MM.1S (cell line): Measurements from ENCODE around the gene SLC38A8.

Experiments used
- DNase-seq: peaks from one replicate; pipeline ENCODE4 v3.0.0-alpha.2; 2015
- H2AFZ ChIP-seq: fragments of 300-600 bp; sonication (generic); 2 replicates; pipeline ENCODE4 v1.6.0; 2016; ENCODE audit warnings: antibody characterized with exemption, low read length
- H3F3A ChIP-seq: fragments of 300-600 bp; sonication (generic); 2 replicates; pipeline ENCODE4 v1.6.1; 2016; ENCODE audit warnings: mild to moderate bottlenecking, antibody characterized with exemption, low read length, moderate library complexity, mixed read lengths; ENCODE audit not compliant: insufficient read depth
- H3K27ac ChIP-seq: fragments of 300-600 bp; sonication (generic); 2 replicates; pipeline ENCODE4 v1.5.1; 2016; ENCODE audit warnings: mild to moderate bottlenecking, low read length
- H3K27me3 ChIP-seq: fragments of 300-600 bp; sonication (generic); replicated peaks from 2 replicates; pipeline ENCODE4 v1.6.0; 2016; ENCODE audit warnings: low read length; ENCODE audit not compliant: insufficient read depth
- H3K36me3 ChIP-seq: fragments of 300-600 bp; sonication (generic); replicated peaks from 2 replicates; pipeline ENCODE4 v1.6.1; 2016; ENCODE audit warnings: mild to moderate bottlenecking, low read length, mixed read lengths; ENCODE audit not compliant: insufficient read depth
- H3K4me1 ChIP-seq: fragments of 300-600 bp; sonication (generic); 2 replicates; pipeline ENCODE4 v1.6.1; 2016; ENCODE audit warnings: low read length, mixed read lengths
- H3K4me2 ChIP-seq: fragments of 300-600 bp; sonication (generic); 2 replicates; pipeline ENCODE4 v1.6.0; 2016; ENCODE audit warnings: low read depth, low read length
- H3K4me3 ChIP-seq: fragments of 300-600 bp; sonication (generic); 2 replicates; pipeline ENCODE4 v1.5.1; 2016; ENCODE audit warnings: low read length, mixed read lengths
- H3K79me2 ChIP-seq: fragments of 300-600 bp; sonication (generic); 2 replicates; pipeline ENCODE4 v1.6.1; 2016; ENCODE audit warnings: mixed run types, low read length, mixed read lengths
- H3K9ac ChIP-seq: fragments of 300-600 bp; sonication (generic); 2 replicates; pipeline ENCODE4 v1.6.1; 2016; ENCODE audit warnings: low read length, mixed read lengths
- H3K9me2 ChIP-seq: fragments of 300-600 bp; sonication (generic); replicated peaks from 2 replicates; pipeline ENCODE4 v1.6.1; 2016; ENCODE audit warnings: mild to moderate bottlenecking, low read length, mixed read lengths; ENCODE audit not compliant: insufficient read depth
- H3K9me3 ChIP-seq: fragments of 300-600 bp; sonication (generic); replicated peaks from 2 replicates; pipeline ENCODE4 v1.6.1; 2016; ENCODE audit warnings: mild to moderate bottlenecking, low read length, mixed read lengths; ENCODE audit not compliant: insufficient read depth
- H4K20me1 ChIP-seq: fragments of 300-600 bp; sonication (generic); 2 replicates; pipeline ENCODE4 v1.6.1; 2016; ENCODE audit warnings: mild to moderate bottlenecking, low read length, moderate library complexity, mixed read lengths; ENCODE audit not compliant: insufficient read depth
- EZH2 ChIP-seq: fragments of 300-600 bp; sonication (generic); optimal IDR thresholded peaks from 2 replicates; pipeline ENCODE3; 2017; ENCODE audit warnings: low read depth, mild to moderate bottlenecking, antibody characterized with exemption, low read length, mixed read lengths
- EZH2phosphoT487 ChIP-seq: fragments of 300-600 bp; sonication (generic); IDR thresholded peaks from 2 replicates; pipeline ENCODE4 v1.6.1; 2018; ENCODE audit warnings: antibody characterized with exemption, low read length
- TF ChIP-seq, protein P1 (sequence below): fragments of 300-600 bp; sonication (generic); IDR thresholded peaks from 2 replicates; pipeline ENCODE4 v1.5.1; 2016; ENCODE audit warnings: antibody characterized with exemption, low read length, mixed read lengths

SLC38A8 gene

DNA sequence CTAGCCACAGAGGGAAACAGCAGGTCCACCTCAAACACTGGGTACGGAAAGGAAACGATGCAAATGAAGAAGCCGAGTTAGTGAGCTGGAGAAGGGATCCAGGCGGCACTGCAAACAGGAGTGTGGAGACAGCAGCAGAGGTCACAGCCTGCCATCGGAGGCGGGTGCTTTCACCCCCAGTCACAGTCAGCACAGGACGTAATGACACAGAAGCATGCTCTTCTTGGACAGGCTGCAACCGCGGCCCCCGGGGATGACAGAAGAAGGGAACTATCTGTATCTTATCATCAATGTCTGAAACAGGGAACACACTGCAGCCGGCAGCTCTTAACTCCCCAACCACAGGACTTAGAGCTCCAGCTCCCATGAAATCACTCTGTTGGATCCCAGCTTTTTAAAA, 16.1 kb upstream of the SLC38A8 start:
- Histone ChIP-seq H3K9me3 (no peaks in the 10 kb centered on the region), H4K20me1 (no peaks in the 10 kb centered on the region), H3K4me1 (no peaks in the 10 kb centered on the region), H3K27me3 (no peaks in the 10 kb centered on the region), H3K79me2 (no peaks in the 10 kb centered on the region), H3K9ac (no peak overlapping the region), H3K27ac (no peak overlapping the region), H3F3A (no peaks in the 10 kb centered on the region), H3K4me3 (no peak overlapping the region), H3K9me2 (no peaks in the 10 kb centered on the region), H3K4me2 (no peak overlapping the region), H2AFZ (no peak overlapping the region), H3K36me3 (no peaks in the 10 kb centered on the region)
- no peak for DNase-seq
- TF ChIP-seq, protein P1, sequence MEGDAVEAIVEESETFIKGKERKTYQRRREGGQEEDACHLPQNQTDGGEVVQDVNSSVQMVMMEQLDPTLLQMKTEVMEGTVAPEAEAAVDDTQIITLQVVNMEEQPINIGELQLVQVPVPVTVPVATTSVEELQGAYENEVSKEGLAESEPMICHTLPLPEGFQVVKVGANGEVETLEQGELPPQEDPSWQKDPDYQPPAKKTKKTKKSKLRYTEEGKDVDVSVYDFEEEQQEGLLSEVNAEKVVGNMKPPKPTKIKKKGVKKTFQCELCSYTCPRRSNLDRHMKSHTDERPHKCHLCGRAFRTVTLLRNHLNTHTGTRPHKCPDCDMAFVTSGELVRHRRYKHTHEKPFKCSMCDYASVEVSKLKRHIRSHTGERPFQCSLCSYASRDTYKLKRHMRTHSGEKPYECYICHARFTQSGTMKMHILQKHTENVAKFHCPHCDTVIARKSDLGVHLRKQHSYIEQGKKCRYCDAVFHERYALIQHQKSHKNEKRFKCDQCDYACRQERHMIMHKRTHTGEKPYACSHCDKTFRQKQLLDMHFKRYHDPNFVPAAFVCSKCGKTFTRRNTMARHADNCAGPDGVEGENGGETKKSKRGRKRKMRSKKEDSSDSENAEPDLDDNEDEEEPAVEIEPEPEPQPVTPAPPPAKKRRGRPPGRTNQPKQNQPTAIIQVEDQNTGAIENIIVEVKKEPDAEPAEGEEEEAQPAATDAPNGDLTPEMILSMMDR = no peak
- TF ChIP-seq EZH2 (no peak), EZH2phosphoT487 (no peak)

DNA sequence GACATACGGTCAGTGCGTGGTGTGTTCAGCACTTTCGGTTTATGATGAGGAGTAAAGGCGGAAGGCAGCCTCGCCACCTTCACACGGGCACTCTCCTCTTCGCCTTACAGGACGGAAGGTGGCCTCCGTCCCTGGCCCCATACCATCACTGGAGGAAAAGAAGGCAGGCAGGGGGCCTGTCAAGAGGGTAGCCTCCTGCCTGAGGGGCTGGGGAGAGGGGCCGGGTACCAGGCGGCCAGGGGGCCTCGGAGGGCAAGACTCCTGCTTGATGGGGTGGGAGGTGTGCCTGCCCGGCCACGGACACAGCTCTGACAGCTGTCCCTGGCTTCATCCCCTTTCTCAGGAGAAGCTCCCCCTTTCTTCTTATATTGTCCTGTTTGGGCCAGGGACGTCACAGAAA, 15.6 kb upstream of the SLC38A8 start:
- H2AFZ ChIP-seq = no peak overlapping the region
- DNase-seq = no peak
- no peak overlapping the region for H3K4me3 ChIP-seq
- no peaks in the 10 kb centered on the region for H3F3A ChIP-seq
- no peak overlapping the region for H3K27ac ChIP-seq
- H3K79me2 ChIP-seq = no peaks in the 10 kb centered on the region
- no peaks in the 10 kb centered on the region for H3K4me1 ChIP-seq
- no peaks in the 10 kb centered on the region for H3K9me2 ChIP-seq
- no peak for TF ChIP-seq EZH2
- no peak for TF ChIP-seq EZH2phosphoT487
- TF ChIP-seq, protein P1 = no peak
- no peaks in the 10 kb centered on the region for H4K20me1 ChIP-seq
- no peak overlapping the region for H3K4me2 ChIP-seq
- no peaks in the 10 kb centered on the region for H3K36me3 ChIP-seq
- no peaks in the 10 kb centered on the region for H3K9me3 ChIP-seq
- no peak overlapping the region for H3K9ac ChIP-seq
- H3K27me3 ChIP-seq = no peaks in the 10 kb centered on the region

DNA sequence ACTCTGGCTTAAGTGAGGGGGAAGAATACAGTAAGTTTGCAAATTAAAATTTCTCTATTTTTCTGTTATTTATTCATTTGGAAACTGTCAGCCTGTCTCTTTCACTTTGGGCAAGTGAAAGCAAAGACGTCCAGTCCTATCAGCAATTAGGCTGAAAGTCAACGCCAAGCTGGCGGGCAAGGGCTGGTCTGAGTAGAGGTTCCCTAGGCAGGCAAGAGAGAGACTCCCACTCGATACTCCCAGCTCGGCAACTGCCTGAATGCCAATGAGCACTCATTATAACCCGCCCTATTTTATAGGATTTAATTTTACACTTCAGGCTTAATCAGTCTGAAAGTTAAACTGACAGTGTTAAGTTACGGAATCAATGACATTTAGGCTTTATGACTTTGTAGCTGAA, 14.3 kb upstream of the SLC38A8 start:
- H3K9ac ChIP-seq = no peak overlapping the region
- no peaks in the 10 kb centered on the region for H3F3A ChIP-seq
- no peaks in the 10 kb centered on the region for H3K79me2 ChIP-seq
- H2AFZ ChIP-seq = no peak overlapping the region
- no peak overlapping the region for H3K27ac ChIP-seq
- no peaks in the 10 kb centered on the region for H4K20me1 ChIP-seq
- no peaks in the 10 kb centered on the region for H3K4me1 ChIP-seq
- no peaks in the 10 kb centered on the region for H3K27me3 ChIP-seq
- no peaks in the 10 kb centered on the region for H3K36me3 ChIP-seq
- TF ChIP-seq, protein P1 = no peak
- TF ChIP-seq EZH2phosphoT487 = no peak
- no peak for TF ChIP-seq EZH2
- no peak for DNase-seq
- no peak overlapping the region for H3K4me2 ChIP-seq
- H3K9me2 ChIP-seq = no peaks in the 10 kb centered on the region
- no peaks in the 10 kb centered on the region for H3K9me3 ChIP-seq
- no peak overlapping the region for H3K4me3 ChIP-seq
